BE2C (cell line): ENCODE data around the gene METTL26.
A peak's percentile ranks its signal among the peaks of the same experiment; 100 is the strongest.

Source experiments
- DNase-seq: peaks from one replicate; pipeline ENCODE4 v3.0.0-alpha.2; 2020
- H3K27me3 ChIP-seq: fragments of 250-450 bp; sonication (Bioruptor Pico); 2 replicates; pipeline ENCODE4 v1.5.1; 2020; ENCODE audit warnings: mild to moderate bottlenecking
- H3K36me3 ChIP-seq: fragments of 250-450 bp; sonication (Bioruptor Pico); 2 replicates; pipeline ENCODE4 v1.5.1; 2020; ENCODE audit warnings: mild to moderate bottlenecking
- H3K4me1 ChIP-seq: fragments of 250-450 bp; sonication (Bioruptor Pico); 2 replicates; pipeline ENCODE4 v1.5.1; 2020
- H3K4me3 ChIP-seq: 2 replicates; pipeline ENCODE4 v1.5.1; 2011; ENCODE audit warnings: low read depth, low read length
- H3K9me3 ChIP-seq: fragments of 250-450 bp; sonication (Bioruptor Pico); 2 replicates; pipeline ENCODE4 v1.5.1; 2020
- CTCF ChIP-seq: IDR thresholded peaks from 2 replicates; pipeline ENCODE4 v1.5.1; 2012; ENCODE audit warnings: mild to moderate bottlenecking, low read depth, low read length

The METTL26 gene

GRCh38 chr16:609984-610383, 26.1 kb downstream of the METTL26 start:
- TF ChIP-seq CTCF: no peak
- Histone ChIP-seq H3K4me3 (no peak overlapping the region), H3K9me3 (no peaks in the 10 kb centered on the region), H3K4me1 (no peaks in the 10 kb centered on the region), H3K27me3 (no peaks in the 10 kb centered on the region), H3K36me3 (no peaks in the 10 kb centered on the region)
- no peak for DNase-seq

- Histone ChIP-seq H3K4me3 (no peak overlapping the region), H3K36me3 (no peaks in the 10 kb centered on the region), H3K27me3 (no peaks in the 10 kb centered on the region), H3K9me3 (no peaks in the 10 kb centered on the region), H3K4me1 (no peaks in the 10 kb centered on the region)
- no peak for DNase-seq
- no peak for TF ChIP-seq CTCF
These were observed 26.8 kb downstream of the METTL26 start for GRCh38 chr16:609316-609715.

- Histone ChIP-seq H3K4me1 (no peaks in the 10 kb centered on the region), H3K36me3 (no peaks in the 10 kb centered on the region), H3K9me3 (no peaks in the 10 kb centered on the region), H3K27me3 (no peaks in the 10 kb centered on the region), H3K4me3 (no peak overlapping the region)
- TF ChIP-seq CTCF: no peak
- DNase-seq: no peak
These were observed 28.1 kb downstream of the METTL26 start for GRCh38 chr16:608019-608418.

GRCh38 chr16:606656-607307, 29.3 kb downstream of the METTL26 start:
- Histone ChIP-seq H3K4me3 (no peak overlapping the region), H3K9me3 (no peaks in the 10 kb centered on the region), H3K36me3 (no peaks in the 10 kb centered on the region), H3K27me3 (no peaks in the 10 kb centered on the region), H3K4me1 (no peaks in the 10 kb centered on the region)
- DNase-seq: no peak
- TF ChIP-seq CTCF: no peak

GRCh38 chr16:603933-604332, 32.2 kb downstream of the METTL26 start:
- no peak for TF ChIP-seq CTCF
- Histone ChIP-seq H3K4me1 (no peaks in the 10 kb centered on the region), H3K9me3 (no peaks in the 10 kb centered on the region), H3K36me3 (peaks cover 4% of the 10 kb centered on the region; the same call in 1 of the 2 replicates), H3K4me3 (no peak overlapping the region), H3K27me3 (no peaks in the 10 kb centered on the region)
- DNase-seq: no peak

- TF ChIP-seq CTCF: peak; percentile 54
- Histone ChIP-seq H3K4me3 (no peak overlapping the region), H3K9me3 (no peaks in the 10 kb centered on the region), H3K4me1 (no peaks in the 10 kb centered on the region), H3K27me3 (no peaks in the 10 kb centered on the region), H3K36me3 (peaks cover 11% of the 10 kb centered on the region; the same call in 1 of the 2 replicates)
- no peak for DNase-seq
These were observed 35.3 kb downstream of the METTL26 start for GRCh38 chr16:600781-601180.
